B cell (primary cell): Measurements from ENCODE around the gene CCDC14.
"Not testable (repeated sequence)": the region's sequence is repeated elsewhere in the genome, so short reads cannot be mapped to it uniquely, and the experiment has no call there.

Experiments
- EZH2 ChIP-seq: IDR thresholded peaks from 2 replicates; pipeline ENCODE4 v1.6.1; 2012; ENCODE audit warnings: borderline replicate concordance, low read depth, mild to moderate bottlenecking, moderate library complexity, low read length; ENCODE audit not compliant: insufficient read depth, poor library complexity, severe bottlenecking
- TF ChIP-seq, protein P1 (sequence below): fragments of 200-600 bp; IDR thresholded peaks from one replicate; pipeline ENCODE4 v1.8.0; 2022; ENCODE audit warnings: antibody characterized with exemption, mild to moderate bottlenecking

DNA sequence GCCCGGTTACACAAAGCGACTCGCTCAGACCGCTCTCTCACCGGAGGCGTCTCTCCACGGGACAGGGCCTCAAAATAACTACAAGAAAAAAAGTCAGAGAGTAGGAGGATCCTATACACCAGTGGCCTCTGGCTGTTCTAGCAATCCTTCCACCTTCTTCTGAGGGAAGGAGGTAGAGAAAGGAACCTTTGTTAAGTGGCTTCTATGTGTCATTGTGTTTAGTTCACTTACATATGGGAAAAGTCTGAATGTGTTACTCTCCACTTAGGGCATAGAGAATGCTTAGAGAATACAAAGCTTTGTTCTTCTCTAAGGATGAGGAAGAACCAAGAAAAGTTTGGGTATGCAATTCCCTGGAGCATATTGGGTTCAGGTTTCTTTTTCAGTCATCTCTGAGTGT is 15.9 kb upstream of the CCDC14 start:
- TF ChIP-seq, protein P1, sequence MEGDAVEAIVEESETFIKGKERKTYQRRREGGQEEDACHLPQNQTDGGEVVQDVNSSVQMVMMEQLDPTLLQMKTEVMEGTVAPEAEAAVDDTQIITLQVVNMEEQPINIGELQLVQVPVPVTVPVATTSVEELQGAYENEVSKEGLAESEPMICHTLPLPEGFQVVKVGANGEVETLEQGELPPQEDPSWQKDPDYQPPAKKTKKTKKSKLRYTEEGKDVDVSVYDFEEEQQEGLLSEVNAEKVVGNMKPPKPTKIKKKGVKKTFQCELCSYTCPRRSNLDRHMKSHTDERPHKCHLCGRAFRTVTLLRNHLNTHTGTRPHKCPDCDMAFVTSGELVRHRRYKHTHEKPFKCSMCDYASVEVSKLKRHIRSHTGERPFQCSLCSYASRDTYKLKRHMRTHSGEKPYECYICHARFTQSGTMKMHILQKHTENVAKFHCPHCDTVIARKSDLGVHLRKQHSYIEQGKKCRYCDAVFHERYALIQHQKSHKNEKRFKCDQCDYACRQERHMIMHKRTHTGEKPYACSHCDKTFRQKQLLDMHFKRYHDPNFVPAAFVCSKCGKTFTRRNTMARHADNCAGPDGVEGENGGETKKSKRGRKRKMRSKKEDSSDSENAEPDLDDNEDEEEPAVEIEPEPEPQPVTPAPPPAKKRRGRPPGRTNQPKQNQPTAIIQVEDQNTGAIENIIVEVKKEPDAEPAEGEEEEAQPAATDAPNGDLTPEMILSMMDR: not testable (repeated sequence)
- TF ChIP-seq EZH2: not testable (repeated sequence)
